Measurements from ENCODE around the gene SORL1. TPM values are rescaled to one million over a fixed set of nuclear protein-coding genes. Genes with fewer than 3 reads are reported as not detected.

SORL1 gene
- total and polyA plus RNA-seq, 2 of the 8 experiments (the other 6 are each of a cell fraction or from before 2014, with no cell fraction given): 38.1 to 65.5 TPM

- TF ChIP-seq SIRT6 (IDR thresholded peaks at IDR 0.05; ENCODE audit: low read length): no peak
- TF ChIP-seq SP1 (IDR thresholded peaks at IDR 0.05; ENCODE audit: low read depth, low read length): no peak
- no peak for TF ChIP-seq CHD2 (IDR thresholded peaks at IDR 0.05; ENCODE audit: low read length)
- TF ChIP-seq EGR1 (IDR thresholded peaks at IDR 0.05; ENCODE audit: borderline replicate concordance, low read depth, low read length): no peak
- TF ChIP-seq TAF1 (IDR thresholded peaks at IDR 0.05; ENCODE audit: low read depth, low read length): no peak
- no peak for TF ChIP-seq SP4 (IDR thresholded peaks at IDR 0.05; ENCODE audit: low read length)
- no peak for TF ChIP-seq NRF1 (IDR thresholded peaks at IDR 0.05; ENCODE audit: low read depth, low read length)
Observed at GRCh38 chr11:121439337-121439736, 12.8 kb upstream of the SORL1 start (continued).

All from H1 (cell line).